GM19463 (cell line): ENCODE measurements around the gene RASA1.
A peak's percentile ranks its signal among the peaks of the same experiment; 100 is the strongest.
"Not testable (repeated sequence)": the region's sequence is repeated elsewhere in the genome, so short reads cannot be mapped to it uniquely, and the experiment has no call there.

Experiments used
- ATAC-seq: cut with Tn5 transposase; IDR thresholded peaks from one replicate; pipeline ENCODE4 v1.9.1; 2021; ENCODE audit warnings: mild to moderate bottlenecking, moderate library complexity; ENCODE audit not compliant: unreplicated experiment

Gene RASA1

GRCh38 chr5:87267574-87268125 is at the start of gene RASA1:
Gene RASA1 (plus strand): TSS chr5:87267883. CDS start chr5:87268452, 569 bp downstream.
- ATAC-seq, result peak; percentile 55

DNA sequence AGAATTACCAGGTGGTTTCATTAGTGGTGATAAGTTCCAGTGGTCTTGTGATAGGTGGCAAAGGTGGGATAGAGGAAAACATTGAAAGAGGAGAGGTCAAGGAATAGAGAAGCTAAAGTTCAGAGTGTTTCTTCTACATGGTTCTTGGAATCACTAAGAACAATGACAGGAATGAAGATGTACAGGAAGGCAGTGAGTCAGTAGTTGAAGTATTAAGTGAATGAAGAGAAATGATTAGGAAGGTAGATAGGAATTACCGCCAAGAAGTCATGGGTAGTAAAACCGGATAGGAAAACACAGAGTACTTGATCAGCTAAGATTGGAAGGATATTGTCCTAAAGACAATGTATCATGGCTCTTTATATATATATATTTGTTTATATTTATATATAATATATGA is 37.9 kb upstream of the RASA1 start:
- ATAC-seq, result no peak

DNA sequence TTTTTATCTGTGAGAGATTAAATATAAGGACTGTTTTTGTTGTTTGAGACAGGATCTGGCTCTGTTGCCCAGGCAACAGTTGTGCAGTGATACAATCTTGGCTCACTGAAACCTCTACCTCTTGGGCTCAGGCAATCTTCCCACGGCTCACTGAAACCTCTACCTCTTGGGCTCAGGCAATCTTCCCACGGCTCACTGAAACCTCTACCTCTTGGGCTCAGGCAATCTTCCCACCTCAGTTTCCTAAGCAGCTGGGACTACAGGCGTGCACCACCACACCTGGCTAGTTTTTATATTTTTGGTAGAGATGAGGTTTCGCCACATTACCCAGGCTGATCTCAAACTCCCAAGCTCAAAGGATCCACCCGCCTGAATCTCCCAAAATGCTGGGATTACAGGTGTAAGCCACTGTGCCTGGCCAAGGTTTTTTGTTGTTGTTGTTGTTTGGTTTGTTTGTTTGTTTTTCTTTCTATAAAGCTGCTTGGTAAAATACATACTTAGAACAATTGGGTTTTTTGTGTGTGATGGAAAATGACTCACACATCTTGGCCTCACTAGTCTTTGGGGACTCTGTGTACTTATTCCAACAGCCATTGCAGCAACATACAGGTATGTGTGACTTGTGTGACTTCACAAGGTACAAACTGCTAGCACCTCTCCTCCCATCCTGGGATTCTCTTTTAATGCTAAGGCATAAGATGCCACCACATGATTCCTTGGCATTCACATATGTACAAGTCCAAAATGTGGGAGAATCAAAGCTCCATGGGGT is 36.5 kb upstream of the RASA1 start:
- ATAC-seq, result peak; percentile 96

DNA sequence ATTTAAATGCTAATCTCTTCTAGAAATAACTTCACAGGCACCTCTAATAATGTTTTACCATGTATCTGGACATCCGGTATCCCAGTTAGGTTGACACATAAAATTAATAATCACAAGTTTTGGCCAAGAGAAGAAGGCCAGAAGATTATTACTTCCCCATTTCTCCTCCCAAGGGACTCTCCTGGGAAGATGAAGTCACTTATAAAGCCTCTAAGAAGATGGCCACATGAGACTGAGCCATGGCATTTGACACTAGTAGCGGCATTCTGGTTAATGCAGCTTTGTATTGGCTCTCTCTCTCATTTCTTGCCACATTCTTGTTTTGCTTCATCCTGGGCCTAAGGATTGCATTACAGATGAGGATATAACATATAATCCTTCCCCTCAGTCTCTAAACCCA is 34.5 kb upstream of the RASA1 start:
- no peak for ATAC-seq

DNA sequence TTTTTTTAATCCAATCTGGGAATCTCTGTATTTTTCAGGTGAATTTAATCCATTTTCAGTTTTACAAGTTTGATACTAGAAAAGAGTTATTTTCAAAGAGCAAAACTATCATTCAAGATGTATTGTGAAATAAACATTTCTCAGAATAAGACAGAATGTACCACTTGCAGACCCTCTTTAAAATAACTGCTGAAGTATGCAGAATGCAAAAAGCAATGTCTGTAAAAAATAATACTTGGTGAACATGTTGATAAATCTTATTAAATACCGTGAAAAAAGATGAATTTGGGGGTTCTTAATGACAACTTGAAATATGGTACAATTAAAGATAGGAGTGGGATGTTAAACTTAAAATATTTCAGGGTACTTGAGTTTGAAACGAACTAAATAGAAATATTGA is 26.1 kb upstream of the RASA1 start:
- no peak for ATAC-seq

DNA sequence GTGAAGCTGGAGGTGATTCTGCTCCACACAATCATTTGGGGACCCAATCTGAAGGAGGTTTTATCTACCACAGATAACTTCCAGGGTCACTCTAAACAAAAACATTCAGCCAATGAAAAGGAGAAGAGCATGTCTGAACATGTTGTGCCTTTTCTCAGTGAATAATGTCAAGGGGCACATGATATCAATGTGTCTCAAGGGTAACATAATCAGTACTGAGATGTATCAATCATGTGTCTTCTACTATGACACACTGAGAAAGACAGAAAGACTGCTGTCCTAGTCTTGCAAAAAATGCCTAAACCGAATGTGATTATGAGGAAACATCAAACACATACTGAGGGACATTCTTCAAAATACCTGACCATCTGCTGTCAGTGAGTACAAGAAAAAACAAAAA is 25.4 kb upstream of the RASA1 start:
- no peak for ATAC-seq

DNA sequence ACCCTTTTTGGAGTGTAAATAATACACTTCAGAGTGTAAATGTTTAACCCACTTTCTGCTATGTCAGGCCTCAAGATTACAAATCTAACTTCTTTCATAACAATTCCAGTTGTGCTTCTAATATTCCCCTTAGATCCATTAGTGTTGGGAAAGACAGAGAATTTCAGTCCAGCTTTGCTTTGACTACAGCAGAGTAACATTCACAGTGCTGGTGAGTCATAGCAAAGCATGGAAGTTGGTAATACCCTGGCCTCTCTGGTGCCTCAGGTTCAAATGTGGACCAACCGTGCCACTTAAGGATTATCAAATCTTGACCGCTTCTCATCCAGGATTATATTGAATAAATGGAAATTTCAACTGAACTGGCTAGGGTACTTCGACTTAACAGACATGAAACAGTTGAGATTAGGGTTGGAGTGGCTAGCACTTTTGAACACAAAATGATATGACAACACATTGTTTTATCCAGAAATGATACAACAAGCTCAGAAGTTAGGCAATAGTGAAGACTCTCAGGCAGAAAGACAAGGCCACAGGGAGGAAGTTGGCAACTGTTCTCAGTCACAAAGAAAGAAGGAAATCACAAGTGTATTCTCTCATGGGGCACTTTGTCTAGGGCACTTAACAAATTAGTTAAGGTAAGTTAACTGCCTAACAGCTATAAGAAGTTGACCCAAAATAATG is 24.4 kb upstream of the RASA1 start:
- ATAC-seq, result no peak

DNA sequence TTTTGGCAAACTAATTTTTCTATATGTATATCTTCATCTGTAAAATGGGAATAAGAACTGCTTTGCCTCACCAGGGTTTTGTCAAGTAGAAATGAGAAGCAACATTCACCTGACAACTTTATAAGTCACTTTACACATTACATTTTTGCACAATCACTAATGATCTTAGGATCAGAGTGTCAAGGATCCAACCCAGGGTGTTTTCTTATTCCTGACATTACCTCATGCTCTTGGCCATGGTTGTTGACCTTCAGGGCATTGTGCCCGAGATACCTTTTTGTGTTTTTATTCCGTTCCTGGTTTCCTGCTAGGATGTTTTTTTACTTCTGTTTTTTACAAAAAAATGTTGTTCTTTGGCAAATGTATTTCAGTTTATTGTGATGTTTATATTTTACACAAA is 22.2 kb upstream of the RASA1 start:
- no peak for ATAC-seq

DNA sequence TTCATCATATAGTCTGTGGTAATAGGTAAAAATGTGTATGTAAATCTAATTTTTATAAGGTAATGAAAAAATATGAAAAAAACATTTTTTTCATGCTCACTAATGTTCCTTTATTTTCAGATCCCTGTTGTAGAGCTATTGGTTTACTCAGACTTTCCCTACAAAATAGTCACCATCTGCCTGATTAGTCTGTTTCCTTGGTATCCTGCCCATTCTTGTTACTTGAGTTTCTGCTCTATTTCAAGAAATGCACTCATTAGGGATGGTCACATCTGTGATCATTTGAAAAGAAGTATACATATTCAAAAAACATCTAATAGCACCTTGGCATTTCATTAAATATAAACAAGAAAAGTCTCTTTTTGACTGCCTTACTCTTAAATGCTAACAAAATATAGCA is 21.6 kb upstream of the RASA1 start:
- no peak for ATAC-seq

DNA sequence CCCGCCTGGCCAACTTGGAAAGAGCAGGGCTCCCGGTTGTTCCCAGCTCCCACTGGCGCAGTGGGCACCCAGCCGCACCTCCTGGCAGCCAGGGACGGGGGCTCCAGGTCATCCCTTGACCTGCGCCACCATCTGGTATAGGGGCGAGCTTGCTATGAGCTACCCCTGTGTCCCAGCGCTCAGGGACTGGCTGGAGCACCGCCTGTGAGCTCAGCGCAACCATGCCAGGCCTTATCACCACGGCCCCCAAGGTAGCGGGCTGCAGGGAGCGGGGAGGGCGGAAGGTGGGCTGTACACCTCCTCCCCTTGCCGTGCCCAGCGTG is 15.4 kb upstream of the RASA1 start:
- ATAC-seq, result no peak

GRCh38 chr5:87254035-87254434 is 13.6 kb upstream of the RASA1 start:
- ATAC-seq, result no peak

- ATAC-seq, result no peak
Measured at GRCh38 chr5:87258507-87258906, 9.2 kb upstream of the RASA1 start.

GRCh38 chr5:87260604-87261192 is 7.0 kb upstream of the RASA1 start:
- ATAC-seq, result no peak

DNA sequence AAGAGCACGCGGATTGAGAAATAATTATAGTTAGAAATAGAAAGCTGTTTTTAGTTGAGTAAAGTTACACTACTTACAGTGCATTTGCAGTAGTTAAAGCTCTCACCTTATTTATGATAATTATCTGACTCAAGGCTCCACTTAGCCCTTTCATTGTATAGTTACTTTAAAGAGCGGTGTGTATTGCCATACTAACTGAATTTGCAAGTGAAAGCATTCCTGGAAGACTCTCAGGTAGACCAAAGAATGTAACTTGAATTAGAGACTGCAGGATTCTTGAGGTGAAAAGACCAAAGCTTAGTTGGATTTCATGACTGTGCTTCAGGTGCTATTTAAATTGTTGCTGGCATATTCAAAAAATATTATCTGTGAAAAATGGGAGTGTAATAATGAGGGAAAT is 4.2 kb upstream of the RASA1 start:
- ATAC-seq, result no peak

GRCh38 chr5:87266914-87267573 is 639 bp upstream of the RASA1 start:
- peak; percentile 3 for ATAC-seq

DNA sequence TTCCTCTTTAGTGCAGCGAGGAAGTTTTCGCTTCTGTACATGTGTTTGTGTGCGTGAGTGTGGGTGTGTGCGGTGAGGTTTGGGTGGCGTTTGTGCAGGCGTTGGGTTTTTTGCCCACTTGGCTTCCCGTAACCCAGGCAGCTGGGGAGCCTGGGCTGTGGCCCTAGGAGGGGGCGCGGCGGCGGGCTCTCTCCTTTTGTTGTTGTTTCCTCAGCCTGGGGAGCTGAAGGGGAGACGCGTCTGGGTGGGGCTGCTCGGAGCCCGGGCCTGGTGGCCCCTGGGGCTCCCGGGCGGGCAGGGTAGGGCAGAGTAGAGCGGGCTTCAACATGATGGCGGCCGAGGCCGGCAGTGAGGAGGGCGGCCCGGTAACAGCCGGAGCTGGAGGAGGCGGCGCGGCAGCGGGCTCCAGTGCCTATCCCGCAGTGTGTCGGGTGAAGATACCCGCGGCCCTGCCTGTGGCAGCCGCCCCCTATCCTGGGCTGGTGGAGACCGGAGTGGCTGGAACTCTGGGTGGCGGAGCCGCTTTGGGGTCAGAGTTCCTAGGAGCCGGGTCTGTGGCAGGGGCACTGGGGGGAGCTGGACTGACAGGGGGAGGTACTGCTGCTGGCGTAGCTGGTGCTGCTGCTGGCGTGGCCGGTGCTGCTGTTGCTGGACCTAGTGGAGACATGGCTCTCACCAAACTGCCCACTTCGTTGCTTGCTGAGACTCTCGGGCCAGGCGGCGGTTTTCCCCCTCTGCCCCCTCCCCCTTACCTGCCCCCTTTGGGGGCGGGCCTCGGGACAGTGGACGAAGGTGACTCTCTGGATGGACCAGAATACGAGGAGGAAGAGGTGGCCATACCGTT is 665 bp downstream of the RASA1 start:
- ATAC-seq, result peak; percentile 47

GRCh38 chr5:87268970-87269377 is 1.3 kb downstream of the RASA1 start:
- no peak for ATAC-seq

GRCh38 chr5:87270888-87271287 is 3.2 kb downstream of the RASA1 start:
- not testable (repeated sequence) for ATAC-seq

GRCh38 chr5:87276655-87277054 is 9.0 kb downstream of the RASA1 start:
- ATAC-seq, result no peak

GRCh38 chr5:87277279-87277835 is 9.7 kb downstream of the RASA1 start:
- ATAC-seq, result no peak
